GM21528 (cell line): Measurements from ENCODE around the gene PRDM16.
"Not testable (repeated sequence)": the region's sequence is repeated elsewhere in the genome, so short reads cannot be mapped to it uniquely, and the experiment has no call there.

ENCODE experiments used
- ATAC-seq: cut with Tn5 transposase; IDR thresholded peaks from one replicate; pipeline ENCODE4 v1.9.1; 2021; ENCODE audit warnings: mild to moderate bottlenecking, moderate library complexity; ENCODE audit not compliant: unreplicated experiment, low FRiP score

The PRDM16 gene

DNA sequence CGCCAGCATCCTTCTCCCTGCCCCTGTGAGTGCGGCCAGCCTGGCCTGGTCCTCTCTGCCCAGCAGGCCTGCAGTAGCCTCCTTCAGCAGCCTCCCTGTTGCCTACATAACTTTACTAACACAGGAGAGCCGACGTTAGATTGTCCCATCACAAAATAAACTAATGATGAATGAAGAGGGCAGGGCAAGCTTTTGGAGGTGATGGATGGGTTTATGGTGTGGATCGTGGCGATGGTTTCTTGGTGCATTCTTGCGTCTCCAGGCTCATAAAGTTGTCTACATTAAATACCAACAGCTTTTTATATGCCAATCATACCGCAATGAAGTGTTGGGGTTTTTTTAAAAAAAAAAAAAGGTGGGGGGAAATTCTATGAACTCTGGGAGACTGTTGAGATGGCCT lies 164.5 kb downstream of the PRDM16 start:
- ATAC-seq: no peak

DNA sequence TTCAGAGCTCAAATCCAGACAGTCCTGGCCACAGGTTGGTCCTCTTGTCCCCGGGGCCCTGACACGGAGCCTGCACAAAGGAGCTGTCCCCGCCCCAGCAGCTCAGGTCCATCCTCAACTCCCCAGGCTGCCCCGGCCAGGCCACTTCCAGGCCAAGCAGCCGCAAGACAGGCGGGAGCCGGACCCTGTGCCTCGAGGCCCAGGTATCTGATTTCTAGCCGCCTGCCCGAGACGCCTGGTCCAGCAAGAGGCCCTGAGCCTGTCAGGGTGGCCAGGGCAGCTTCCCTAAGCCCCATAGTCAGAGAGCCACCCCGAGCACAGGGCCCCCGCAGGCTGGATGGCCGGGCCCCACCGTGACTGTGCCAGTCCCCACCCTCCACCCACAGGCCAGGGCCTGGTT lies 165.3 kb downstream of the PRDM16 start:
- ATAC-seq: no peak

DNA sequence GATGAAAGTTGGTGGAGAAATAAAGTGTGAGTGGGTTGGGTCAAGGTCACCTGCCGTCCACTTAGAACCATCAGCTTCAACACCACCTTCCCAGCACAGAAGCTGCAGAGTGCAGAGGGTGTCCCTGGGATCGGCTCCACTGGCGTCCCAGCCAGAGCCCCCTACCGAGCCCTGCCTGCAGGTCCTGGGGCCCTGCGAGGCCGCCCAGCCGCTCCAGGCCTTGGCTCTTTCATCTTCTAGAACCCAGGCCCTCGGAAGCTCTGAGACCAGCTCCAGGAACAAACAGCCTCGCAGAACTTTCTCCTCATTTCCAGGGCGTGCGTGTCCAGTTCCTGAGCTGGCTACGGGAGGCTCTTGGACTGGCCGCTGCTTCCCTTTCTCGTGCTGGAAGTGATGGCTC lies 166.0 kb downstream of the PRDM16 start:
- no peak for ATAC-seq

DNA sequence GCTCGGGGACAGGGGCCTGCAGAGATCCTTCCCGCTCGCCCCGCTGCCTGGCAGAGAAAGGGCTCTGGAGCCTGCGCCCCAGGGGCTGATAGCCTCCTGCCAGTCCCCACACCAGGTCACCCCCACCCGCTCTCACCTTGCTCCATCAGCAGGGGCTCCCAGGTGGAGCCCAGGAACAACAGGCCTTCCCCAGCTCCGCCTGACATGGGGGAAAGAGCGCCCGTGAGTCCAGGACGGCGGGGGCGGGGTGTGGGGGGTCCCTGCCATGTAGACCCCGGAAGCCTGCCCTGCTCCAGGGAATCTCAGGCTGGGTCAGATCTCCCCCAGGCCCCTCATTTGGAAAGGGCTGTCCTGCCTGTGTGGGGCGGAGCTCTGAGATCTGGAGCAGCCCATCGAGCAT lies 166.5 kb downstream of the PRDM16 start:
- ATAC-seq: no peak

DNA sequence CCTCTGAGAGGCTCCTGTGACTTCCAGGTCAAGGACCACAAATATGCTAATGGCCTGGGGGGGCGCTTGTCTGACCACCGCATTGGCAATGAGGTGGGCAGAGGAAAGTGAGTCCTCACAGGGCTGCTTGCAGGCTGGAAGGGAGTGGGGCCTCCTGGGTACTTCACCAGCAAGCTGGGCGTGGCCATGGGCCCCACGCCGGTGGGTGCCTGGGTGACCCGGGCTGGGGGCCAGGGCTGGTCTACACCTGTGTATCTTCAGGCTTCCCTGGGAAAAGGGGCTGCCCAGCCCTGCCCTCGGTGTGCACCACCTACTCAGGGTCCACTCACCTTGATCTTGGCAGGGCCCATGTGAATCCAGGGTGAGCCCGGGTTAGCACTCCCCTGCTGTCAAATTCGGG lies 167.4 kb downstream of the PRDM16 start:
- ATAC-seq: no peak

DNA sequence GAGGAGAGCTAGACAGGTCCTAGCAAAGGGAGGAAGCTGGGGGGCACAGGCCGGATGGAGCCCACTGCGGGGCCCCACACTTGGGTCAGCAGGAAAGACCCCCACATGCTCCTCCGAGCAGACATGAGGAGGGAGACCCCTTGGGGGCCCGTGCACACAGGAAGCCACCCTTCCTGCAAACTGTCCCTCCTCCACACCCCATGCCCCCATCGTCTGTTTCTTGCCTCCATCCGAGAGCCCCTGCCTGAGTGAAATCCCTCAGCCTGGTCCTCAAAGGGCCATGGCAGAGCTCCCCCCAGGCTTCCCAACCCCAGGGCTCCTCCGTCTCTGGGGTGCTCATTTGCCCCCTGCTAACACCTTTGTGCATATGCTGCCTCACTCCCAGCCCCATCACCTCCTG lies 168.0 kb downstream of the PRDM16 start:
- no peak for ATAC-seq

DNA sequence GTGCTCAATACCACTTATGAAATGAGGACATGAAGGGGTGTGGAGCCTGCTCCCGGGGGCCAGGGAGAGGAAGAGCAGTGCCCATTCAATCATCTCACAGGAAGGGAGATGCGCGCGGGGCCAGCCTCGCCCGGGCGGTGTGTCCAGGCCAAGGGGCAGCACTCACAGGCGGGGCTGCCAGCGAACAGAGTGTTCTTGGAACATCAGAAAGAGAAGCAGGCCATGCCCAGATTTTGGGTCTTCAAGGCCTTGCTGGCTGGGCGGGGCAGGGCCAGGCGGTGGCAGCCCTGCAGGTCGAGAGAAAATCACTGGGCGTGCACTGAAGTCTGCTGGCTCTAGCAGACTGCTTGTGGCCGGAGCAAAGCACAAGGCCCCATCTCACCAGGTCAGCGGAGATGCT lies 168.6 kb downstream of the PRDM16 start:
- no peak for ATAC-seq

DNA sequence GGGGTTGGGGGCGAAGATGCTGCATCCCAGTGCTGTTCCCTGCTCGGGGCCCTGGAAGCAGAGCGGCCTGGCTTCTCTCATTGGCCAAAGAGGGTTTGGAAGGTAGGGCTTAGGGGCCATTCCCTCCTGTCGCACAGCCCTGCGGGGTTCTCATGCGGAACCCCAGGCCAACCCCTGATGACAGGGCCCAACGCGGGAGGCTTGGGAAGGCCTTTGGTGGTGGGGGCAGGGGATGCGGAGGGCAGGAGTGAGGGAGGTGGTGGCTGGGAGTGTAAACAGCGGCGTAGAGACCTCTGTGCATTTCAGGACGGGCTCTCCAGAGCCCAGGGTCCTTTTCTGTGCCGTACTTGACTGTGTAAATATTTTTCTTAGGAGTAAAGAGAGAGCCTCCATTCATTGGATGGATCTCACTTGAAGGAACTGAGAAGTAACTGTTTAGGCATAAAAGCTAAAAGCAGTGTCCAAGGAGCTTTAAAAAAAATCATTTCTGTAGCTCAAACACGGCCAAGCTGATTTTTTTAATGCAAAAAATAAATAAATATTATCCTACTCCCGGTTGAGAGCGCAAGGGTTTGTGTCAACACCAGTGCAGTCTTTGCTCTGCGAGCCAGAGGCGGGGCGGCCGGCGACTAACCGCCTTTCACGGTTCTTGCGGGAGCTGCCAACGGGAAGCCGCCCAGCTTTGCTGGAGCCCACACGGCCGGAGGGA lies 169.1 kb downstream of the PRDM16 start:
- no peak for ATAC-seq

DNA sequence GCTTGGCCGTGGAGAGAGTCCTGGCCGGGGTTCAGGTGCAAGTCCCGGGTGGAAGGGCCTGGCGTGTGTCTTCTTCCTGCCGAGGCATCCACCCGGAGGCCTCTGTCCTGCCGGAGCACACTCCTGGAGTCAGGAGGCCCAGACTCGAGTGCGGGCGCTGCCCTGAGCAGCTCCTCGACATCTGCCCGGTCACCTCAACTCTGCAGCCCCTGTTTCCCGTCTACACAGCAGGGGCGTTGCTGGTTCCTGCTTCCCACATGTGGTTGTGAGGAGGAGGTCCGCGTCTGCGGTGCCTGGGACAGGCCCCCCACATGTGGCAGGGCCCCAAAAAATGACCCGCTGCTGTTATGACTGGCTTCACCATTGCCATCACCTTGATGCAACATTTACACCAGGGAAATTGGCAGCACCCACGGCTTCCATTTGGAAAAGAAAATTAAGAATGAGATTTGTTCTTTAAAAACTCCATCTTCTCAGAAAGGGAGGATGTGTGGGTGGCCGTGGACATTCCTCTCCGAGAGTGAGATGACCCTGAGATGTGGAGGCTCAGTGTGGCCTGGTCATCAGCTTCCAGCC lies 169.8 kb downstream of the PRDM16 start:
- ATAC-seq: no peak

DNA sequence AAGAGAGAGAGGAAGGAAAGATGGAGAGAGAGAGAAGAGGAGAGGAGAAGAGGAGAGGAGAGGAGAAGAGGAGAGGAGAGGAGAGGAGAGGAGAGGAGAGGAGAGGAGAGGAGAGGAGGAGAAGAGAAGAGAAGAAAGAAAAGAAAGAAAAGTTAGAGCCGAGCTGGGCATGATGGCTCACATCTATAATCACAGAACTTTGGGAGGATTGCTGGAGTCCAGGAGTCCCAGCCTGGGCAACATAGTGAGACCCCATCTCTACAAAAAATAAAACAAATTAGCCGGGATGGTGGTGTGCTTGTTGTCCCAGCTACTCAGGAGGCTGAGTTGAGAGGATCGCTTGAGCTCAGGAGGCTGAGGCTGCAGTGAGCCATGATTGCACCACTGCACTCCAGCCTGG lies 171.0 kb downstream of the PRDM16 start:
- ATAC-seq: not testable (repeated sequence)

DNA sequence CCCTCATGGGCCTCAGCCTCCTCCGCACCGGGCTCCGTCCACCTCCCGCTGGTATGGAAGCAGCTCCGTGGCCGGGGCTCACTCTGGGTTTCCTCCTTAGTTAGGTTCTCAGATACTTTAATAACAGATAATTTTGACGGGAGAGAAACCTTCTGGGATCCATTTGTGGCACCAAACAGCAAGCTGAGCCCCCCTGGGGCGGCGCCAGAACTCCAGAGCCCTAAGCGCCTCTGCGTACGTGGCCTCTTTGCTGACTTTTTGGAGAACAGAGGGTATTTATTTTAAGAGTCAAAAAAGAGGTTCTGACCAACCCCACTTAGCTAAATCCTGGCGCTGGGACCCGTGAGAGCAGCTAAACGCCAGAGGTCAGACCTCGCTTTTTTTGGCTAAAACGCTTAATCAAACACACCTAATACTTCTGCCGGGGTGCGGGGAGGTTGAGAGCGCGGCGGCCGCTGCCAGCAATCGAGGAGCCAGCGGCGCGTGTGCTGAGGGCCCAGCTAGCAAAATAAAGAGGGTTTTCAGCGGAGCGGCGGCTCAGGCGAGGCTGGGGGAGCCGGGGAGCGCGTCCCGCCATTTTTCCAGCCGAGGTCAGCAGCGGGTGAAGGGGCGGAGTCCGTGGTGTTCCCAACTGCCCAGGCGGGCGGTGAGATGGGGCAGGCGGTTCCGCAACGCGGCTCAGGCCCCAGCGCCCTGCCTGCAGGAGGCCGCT lies 171.7 kb downstream of the PRDM16 start:
- no peak for ATAC-seq

DNA sequence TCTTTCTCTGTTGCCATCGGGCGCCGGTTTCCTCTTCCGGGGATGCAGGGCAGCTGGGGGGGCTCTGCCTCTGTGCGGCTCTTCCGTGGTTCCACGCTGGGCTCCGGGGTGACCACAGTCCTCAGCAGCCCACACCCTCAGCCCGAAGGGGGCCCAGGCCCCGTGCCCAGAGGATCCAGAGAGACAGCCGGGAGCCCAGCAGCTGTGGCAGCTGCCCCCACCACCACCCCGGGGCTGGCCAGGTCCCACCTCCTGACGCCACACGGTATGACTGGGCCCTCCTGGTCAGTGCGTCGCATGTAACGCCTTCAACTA lies 172.2 kb downstream of the PRDM16 start:
- ATAC-seq: no peak

DNA sequence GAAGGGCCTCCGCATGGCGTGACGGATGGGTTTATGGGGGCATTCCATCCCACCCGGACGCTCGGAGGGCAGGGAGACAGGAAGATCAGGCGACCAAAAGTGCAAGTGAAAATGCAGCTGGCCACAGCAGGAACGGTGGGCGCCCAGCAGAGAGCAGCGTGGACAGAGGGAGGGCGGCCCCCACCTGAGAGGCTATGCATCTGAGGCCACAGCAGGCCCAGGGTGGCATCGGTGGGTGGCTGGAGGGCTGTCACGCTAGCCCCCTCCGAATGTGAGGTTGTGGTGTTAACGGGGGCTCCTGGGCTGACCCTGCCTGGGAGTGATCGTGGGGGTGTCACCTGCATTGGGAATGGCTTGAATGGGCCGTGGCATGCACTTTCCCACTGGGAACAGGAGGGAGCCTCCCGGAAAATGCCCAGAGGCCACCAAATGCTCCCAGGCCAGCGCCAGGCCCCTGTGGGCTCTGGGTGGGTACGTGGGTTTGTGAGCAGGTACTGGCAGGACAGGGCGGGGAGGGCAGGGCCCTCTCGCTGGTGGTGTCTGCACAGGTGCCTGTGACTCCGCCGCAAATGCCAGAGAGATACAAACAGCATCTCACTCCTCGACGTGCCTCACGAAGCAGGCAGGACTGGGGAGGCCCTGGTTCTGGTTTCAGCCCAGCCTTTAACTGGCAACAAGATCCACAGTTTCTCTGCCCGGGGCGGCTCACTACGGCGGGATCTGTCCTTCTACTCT lies 172.8 kb downstream of the PRDM16 start:
- no peak for ATAC-seq

DNA sequence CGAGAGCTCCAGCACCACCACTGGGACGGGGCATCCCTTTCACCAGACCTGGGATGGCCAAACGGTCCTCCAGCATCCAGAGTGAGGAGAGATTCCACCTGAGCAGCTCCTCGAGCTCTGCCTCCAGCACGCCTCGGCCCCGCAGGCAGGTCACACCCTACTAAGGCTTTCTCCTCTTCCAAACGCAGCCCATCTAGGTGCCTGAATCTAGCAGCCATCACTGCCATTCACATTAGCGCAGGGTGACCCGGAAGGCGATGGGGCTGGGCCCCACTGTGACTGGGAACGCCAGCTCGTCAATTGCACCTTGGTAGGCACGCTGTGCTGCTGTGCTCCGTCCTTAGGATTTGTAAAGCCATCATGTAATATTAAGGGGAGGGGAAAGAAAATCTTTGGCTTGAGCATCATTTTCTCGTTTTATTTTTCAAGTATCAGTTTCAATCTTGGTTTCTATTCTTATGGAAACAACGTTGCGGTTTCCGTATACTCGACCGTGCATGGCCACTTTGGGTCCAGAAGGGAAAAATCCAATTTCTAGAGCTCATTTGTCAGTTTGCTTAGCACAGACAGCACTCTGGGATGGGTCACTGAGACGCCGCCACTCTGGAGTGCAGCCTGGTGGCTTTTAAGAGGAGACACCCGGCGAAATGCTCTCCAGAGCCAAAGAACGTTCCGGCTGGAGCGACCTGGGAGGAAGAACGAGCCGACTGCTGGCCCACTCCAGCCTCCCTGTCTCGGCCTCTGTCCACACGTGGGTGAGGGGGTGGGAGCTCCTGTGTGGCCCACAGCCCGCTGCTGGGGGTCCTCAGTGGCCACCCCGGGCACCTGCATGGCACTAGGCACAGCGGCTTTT lies 173.6 kb downstream of the PRDM16 start:
- ATAC-seq: no peak

DNA sequence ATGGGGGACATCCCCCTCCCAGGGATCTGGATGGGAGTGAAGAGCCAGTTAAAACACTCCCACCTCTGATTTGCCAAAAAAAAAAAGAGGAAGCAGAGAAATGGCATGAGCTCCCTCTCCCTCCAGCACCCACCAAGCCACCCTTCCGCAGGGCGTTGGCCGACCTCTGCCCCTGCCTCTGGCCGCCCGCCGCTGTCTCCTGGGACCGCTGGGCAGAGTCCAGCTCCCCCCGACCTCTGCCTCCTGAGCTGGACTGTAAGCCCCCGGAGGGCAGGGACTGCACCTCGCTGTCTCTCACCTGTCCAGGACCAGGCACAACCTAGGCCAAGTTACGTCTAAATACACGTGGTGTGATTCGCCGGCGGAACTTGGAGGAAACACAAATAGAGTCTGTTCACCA lies 174.3 kb downstream of the PRDM16 start:
- ATAC-seq: no peak

DNA sequence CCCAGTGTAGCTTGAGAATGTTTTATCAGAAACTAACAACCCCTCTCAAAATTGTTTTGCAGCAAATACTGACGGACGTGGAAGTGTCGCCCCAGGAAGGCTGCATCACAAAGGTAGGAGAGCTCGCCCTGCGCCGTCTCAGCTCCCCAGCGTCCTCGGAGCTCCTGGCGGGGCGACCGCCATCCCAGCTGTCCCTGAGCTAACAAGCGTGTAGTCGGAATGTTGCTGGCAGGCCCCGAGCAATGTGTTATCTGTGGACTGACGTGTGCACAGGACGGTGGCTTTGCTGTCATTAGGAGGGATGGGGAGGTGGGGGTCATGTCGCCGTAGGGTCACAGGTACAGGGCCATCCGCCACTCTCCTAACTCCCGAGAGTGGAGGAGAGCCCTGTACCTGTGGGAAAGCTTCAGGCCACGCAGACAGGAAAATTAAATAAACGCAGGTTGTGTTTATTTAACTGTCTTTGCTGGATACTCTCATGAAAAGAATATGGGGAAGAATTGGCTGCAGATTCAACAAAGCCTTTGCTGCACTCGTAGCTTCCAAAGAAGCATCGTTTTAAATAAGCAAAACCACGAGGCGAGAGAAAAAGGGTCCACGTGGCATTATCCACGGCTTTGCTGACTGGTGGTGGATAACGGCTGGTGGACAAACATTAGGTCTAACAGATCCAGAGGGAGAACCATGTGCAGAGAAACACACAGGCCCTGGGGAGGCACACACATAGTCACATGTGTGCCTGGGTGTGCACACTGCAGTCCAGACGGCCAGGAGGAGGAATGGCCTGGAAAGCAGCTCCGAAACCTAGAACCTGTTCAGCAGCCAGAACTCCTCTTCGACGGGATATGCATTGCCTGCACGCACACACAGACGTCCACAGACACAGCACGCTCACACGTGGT lies 175.3 kb downstream of the PRDM16 start:
- no peak for ATAC-seq

DNA sequence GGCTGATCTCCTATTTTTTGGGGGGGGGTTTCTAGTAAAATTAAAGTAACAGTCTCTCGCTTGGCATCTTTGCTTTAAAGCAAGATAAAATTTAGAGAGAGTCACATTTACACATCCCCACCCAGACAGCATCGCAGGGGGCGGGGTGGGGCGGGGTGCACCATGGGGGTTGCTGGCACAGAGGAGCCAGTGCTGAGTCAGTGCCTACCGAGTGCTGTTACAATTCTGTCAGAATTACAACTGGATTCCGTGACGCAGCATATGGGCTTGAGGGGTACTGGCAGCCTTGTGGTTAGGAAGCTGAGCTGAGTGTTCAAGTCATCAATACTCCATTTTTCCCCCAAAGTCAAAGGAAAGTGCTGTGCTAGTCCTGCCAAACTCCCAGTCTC lies 175.9 kb downstream of the PRDM16 start:
- no peak for ATAC-seq

DNA sequence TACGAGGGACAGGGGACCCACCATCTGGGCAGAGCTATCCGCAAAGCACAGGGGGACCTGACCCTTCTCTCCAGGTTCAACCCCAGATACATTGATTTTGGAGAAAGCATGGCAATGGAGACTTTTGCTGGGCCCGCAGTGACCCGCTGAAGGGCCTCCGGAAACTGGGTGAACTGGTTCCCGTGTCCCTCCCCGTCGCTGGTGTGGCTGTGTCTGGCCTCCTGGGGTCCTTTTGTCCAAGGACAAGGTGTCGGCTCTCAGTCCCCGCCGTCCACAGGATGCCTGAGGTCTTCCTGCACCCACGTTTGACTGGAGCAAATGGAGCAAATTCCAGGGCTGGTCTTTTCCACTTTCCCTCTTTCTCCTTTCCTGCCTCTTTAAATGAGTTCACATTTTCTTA lies 176.3 kb downstream of the PRDM16 start:
- no peak for ATAC-seq

DNA sequence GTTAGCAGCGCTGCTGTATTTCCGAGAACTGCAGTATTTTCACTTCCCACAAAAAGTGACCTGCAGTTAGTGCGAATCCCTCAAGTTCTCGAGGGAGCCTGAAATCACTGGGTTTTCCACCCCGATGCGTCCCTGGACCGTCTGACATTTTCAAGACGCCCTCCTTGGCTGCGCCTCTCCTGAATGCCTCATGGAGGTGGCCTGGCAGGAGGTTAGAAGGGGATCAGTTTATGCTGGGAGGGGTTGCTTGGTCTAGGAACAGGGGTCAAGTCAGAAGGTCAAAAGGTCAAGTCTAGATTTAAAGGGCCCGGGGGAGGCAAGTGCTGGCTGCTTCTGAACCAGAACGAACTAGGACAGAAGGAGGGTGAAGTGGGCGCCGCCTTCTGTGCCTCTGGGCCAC lies 176.8 kb downstream of the PRDM16 start:
- ATAC-seq: no peak

DNA sequence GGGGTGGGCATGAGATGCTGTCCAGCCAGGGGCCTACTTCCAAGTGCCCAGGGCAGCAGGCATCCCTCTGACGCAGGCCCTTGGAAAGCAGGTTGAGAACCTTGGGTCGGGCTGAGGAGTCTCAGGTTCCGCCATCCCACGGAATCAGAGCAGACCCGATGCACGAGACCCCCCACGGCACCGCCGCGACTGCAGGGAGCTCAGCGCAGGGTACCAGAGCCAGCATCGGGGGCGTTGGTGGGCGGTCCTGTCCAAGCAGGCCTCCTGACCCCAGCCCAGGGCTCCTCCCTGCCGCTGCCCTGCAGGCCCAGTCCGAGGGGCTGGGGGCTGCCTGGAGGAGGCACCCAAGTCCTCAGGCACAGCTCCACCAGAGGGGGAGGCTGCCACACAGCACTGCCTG lies 177.2 kb downstream of the PRDM16 start:
- ATAC-seq: no peak
